ENCODE results near the gene IARS2. TPM values are rescaled to one million over a fixed set of nuclear protein-coding genes. Genes with fewer than 3 reads are reported as not detected.
"Not testable (repeated sequence)": the region's sequence is repeated elsewhere in the genome, so short reads cannot be mapped to it uniquely, and the experiment has no call there.

IARS2 gene
- total RNA-seq, 1 experiment from 2014 or later, result 104 TPM

DNA sequence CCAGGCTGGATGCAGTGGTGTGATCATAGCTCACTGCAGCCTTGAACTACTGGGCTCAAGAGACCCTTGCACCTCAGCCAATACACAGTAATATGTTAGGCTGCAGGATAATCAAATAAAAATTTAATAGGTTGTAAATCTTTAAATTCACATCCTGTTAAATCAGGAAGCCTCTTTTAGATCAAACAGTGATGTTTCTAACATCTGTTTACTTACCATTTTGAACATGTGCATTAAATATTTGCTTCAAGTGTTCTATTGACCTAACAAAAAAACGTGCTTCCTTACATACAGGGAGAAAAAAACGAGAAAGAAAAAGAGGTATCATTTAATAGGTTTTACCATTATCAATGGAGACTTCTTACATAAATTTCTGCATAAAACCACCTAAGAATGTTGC, 70.6 kb downstream of the IARS2 start:
- no peak for DNase-seq
- no TSS peak for BruUV-seq (replicated peaks)
- Mint-ChIP-seq H3K9me3 (ENCODE audit: low read depth, unreplicated experiment) (no peaks in the 10 kb centered on the region), H3K4me1 (ENCODE audit: low read depth, unreplicated experiment) (no peaks in the 10 kb centered on the region), H3K27ac (ENCODE audit: unreplicated experiment) (no peak overlapping the region), H3K4me3 (ENCODE audit: low read depth, unreplicated experiment) (no peak overlapping the region), H3K27me3 (ENCODE audit: unreplicated experiment) (no peaks in the 10 kb centered on the region), H3K36me3 (ENCODE audit: insufficient read depth, unreplicated experiment) (no peaks in the 10 kb centered on the region)
- TF ChIP-seq, protein P1, sequence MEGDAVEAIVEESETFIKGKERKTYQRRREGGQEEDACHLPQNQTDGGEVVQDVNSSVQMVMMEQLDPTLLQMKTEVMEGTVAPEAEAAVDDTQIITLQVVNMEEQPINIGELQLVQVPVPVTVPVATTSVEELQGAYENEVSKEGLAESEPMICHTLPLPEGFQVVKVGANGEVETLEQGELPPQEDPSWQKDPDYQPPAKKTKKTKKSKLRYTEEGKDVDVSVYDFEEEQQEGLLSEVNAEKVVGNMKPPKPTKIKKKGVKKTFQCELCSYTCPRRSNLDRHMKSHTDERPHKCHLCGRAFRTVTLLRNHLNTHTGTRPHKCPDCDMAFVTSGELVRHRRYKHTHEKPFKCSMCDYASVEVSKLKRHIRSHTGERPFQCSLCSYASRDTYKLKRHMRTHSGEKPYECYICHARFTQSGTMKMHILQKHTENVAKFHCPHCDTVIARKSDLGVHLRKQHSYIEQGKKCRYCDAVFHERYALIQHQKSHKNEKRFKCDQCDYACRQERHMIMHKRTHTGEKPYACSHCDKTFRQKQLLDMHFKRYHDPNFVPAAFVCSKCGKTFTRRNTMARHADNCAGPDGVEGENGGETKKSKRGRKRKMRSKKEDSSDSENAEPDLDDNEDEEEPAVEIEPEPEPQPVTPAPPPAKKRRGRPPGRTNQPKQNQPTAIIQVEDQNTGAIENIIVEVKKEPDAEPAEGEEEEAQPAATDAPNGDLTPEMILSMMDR (IDR thresholded peaks at IDR 0.05; ENCODE audit: unreplicated experiment), result no peak
- intact Hi-C loops (cut with micrococcal nuclease; ENCODE audit: unreplicated experiment), result no loop called here
- CTCF ChIA-PET, result interaction anchor here (0.7 kb wide), 1 partner anchor 22 kb away, joined by 3 read pairs; no protein-coding TSS in a partner anchor

DNA sequence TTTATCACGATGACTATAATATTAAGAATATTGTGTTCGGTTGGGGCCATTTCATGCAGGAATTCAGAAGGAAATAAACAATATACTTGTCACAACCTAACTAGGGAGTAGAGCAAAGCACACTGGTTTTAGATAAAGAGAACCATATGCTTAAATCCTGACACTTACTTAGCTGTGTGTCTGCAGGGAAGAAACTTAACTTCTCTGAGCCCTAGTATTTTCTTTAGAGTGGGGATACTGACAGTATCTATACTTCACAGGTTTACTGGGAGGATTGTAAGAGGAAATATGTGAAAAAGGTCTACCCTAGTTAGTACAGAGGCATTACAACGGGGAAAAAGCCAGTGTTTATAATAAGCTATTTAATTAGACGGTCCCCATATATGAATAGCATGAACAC, 72.9 kb downstream of the IARS2 start:
- CTCF ChIA-PET, result interaction anchor here (0.6 kb wide), 1 partner anchor 13 kb away, joined by 6 read pairs; no protein-coding TSS in a partner anchor
- no peak for DNase-seq
- TF ChIP-seq, protein P1 (IDR thresholded peaks at IDR 0.05; ENCODE audit: unreplicated experiment), result no peak
- Mint-ChIP-seq H3K36me3 (ENCODE audit: insufficient read depth, unreplicated experiment) (peaks cover 10% of the 10 kb centered on the region), H3K9me3 (ENCODE audit: low read depth, unreplicated experiment) (no peaks in the 10 kb centered on the region), H3K4me1 (ENCODE audit: low read depth, unreplicated experiment) (no peaks in the 10 kb centered on the region), H3K27me3 (ENCODE audit: unreplicated experiment) (no peaks in the 10 kb centered on the region), H3K27ac (ENCODE audit: unreplicated experiment) (no peak overlapping the region), H3K4me3 (ENCODE audit: low read depth, unreplicated experiment) (no peak overlapping the region)
- intact Hi-C loops (cut with micrococcal nuclease; ENCODE audit: unreplicated experiment), result no loop called here
- no TSS peak for BruUV-seq (replicated peaks)

DNA sequence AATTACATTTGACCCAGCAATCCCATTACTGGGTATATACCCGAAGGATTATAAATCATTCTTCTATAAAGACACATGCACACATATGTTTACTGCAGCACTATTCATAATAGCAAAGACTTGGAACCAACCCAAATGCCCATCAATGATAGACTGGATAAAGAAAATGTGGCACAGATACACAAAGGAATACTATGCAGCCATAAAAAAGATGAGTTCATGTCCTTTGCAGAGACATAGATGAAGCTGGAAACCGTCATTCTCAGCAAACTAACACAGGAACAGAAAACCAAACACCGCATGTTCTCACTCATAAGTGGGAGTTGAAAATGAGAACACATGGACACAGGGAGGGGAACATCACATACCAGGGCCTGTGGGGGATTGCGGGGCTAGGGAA, 76.0 kb downstream of the IARS2 start:
- intact Hi-C loops (cut with micrococcal nuclease; ENCODE audit: unreplicated experiment); CTCF ChIA-PET; H3K27me3 Mint-ChIP-seq (ENCODE audit: unreplicated experiment); BruUV-seq (replicated peaks); H3K27ac Mint-ChIP-seq (ENCODE audit: unreplicated experiment); H3K4me3 Mint-ChIP-seq (ENCODE audit: low read depth, unreplicated experiment); H3K9me3 Mint-ChIP-seq (ENCODE audit: low read depth, unreplicated experiment); H3K4me1 Mint-ChIP-seq (ENCODE audit: low read depth, unreplicated experiment); DNase-seq: not testable (repeated sequence)
- peaks cover 11% of the 10 kb centered on the region for H3K36me3 Mint-ChIP-seq (ENCODE audit: insufficient read depth, unreplicated experiment)

DNA sequence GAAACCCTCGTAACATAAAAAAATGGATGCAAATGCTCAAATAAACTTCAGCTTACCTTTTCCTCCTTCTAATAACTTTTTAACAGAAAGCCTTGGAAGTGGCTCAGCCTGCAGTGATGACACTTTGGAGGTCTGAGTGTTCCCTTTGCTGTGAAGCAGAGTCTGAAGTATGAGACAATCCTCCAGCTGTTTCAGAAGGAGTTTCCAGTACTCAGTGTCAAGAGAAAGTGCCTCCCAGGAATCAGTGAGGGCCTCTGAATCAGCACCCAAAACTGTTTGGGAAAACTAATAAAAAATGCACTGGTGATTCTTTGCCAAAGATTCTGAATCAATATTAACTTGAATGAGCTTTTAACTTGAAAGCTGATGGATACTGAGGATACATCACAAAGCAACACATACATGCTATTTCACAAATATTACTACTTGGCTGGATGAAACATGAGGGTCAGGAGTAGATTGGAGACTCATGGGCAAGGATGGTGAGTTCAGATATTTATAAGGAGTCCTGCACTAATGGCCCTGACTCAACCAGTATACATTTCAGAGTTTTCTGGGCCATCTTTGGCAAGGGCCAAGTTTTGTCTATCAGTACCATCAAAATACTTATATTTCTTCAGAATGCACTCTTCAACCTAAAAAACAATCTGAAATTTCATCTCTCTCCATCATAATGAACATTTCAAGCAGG, 77.0 kb downstream of the IARS2 start:
- Mint-ChIP-seq H3K9me3 (ENCODE audit: low read depth, unreplicated experiment) (no peaks in the 10 kb centered on the region), H3K36me3 (ENCODE audit: insufficient read depth, unreplicated experiment) (peaks cover 11% of the 10 kb centered on the region), H3K4me1 (ENCODE audit: low read depth, unreplicated experiment) (no peaks in the 10 kb centered on the region), H3K27ac (ENCODE audit: unreplicated experiment) (no peak overlapping the region), H3K4me3 (ENCODE audit: low read depth, unreplicated experiment) (no peak overlapping the region), H3K27me3 (ENCODE audit: unreplicated experiment) (no peaks in the 10 kb centered on the region)
- TF ChIP-seq, protein P1 (IDR thresholded peaks at IDR 0.05; ENCODE audit: unreplicated experiment), result no peak
- DNase-seq, result no peak
- CTCF ChIA-PET, result interaction anchor here (0.6 kb wide), 1 partner anchor 604 kb away, joined by 4 read pairs; no protein-coding TSS in a partner anchor
- BruUV-seq (replicated peaks), result no TSS peak
- intact Hi-C loops (cut with micrococcal nuclease; ENCODE audit: unreplicated experiment), result no loop called here

DNA sequence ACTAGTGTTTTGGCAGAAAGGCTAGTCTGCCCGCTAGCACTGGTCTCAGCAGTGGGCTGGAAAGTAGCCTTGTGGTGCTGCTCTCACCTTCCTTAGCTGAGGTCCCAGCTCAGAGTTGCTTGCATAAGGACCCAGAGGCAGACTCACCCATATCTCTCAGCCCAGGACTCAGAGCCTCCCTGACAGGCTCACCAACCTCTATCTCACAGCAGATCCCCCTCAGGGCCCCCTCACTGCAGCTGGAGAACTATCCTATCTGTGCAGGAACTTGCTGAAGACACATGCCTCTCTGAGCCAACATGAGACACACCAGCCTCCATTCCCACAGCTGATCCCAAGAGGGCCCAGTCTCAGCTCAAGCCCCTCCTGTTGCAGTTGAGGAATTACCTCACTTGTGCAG, 82.6 kb downstream of the IARS2 start:
- no TSS peak for BruUV-seq (replicated peaks)

More for the DNA sequence above, 82.6 kb downstream of the IARS2 start:
- Mint-ChIP-seq H3K27me3 (ENCODE audit: unreplicated experiment) (no peaks in the 10 kb centered on the region), H3K4me3 (ENCODE audit: low read depth, unreplicated experiment) (no peak overlapping the region), H3K27ac (ENCODE audit: unreplicated experiment) (no peak overlapping the region), H3K36me3 (ENCODE audit: insufficient read depth, unreplicated experiment) (peaks cover 9% of the 10 kb centered on the region), H3K9me3 (ENCODE audit: low read depth, unreplicated experiment) (no peaks in the 10 kb centered on the region), H3K4me1 (ENCODE audit: low read depth, unreplicated experiment) (no peaks in the 10 kb centered on the region)
- DNase-seq, result no peak
- CTCF ChIA-PET, result no interaction called here
- TF ChIP-seq, protein P1 (IDR thresholded peaks at IDR 0.05; ENCODE audit: unreplicated experiment), result no peak
- intact Hi-C loops (cut with micrococcal nuclease; ENCODE audit: unreplicated experiment), result no loop called here
